ENCODE results near the gene RIPOR2. TPM values are rescaled to one million over a fixed set of nuclear protein-coding genes. Genes with fewer than 3 reads are reported as not detected.

Gene RIPOR2
- total and polyA plus RNA-seq, 2 donors (not counting 3 experiments of a cell fraction or from before 2014, with no cell fraction given), result 0.10 TPM; not detected in 1

DNA sequence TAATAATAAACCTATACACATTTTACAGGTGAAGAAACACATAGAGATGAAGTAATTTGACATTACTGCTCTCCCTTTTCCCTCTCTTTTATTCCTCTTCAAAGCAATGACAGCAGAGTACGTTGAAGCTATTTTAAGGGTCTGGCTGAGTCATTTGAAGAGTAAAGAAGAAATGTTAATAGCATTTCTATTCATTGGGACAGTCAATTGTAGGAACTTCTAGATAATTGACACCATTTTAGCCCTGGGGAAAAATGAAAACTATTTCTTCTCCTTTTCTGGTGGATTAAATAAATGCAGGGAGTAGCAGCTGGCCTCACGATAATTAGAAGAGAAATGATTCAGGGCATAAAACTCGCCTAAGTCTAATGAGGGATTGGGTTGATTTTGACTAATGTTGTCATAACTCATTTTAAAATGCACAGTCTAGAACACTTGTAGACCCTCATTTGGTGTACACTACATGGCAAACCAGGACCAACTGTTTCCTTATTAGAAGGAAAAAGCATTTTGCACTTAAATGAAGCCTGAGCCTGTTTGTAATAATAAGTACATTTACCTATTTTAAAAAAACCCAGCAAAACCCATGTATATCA is 48.1 kb downstream of the RIPOR2 start:
- ChIA-PET POLR2A (no interaction called here), CTCF (interaction anchor here (1.1 to 3.3 kb wide), 4 partner anchors 12 to 46 kb away, joined by 3 to 16 read pairs (median 4); no protein-coding TSS in a partner anchor)
- no peaks in the 10 kb centered on the region for H3K9me1 ChIP-seq (replicated peaks; ENCODE audit: control insufficient read depth, extremely low read depth, insufficient read depth, low read length)
- no peak overlapping the region for H3K4me2 ChIP-seq (ENCODE audit: insufficient read depth, low read length)
- H3K4me1 ChIP-seq (ENCODE audit: control insufficient read depth, extremely low read depth, insufficient read depth, low read length), result no peaks in the 10 kb centered on the region
- FAIRE-seq, result no peak
- no peaks in the 10 kb centered on the region for H3K79me2 ChIP-seq (ENCODE audit: control insufficient read depth, insufficient read depth, low read length)
- H3K9ac ChIP-seq (replicated peaks; ENCODE audit: extremely low read depth, insufficient read depth, low read length), result no peak overlapping the region
- no peak overlapping the region for H3K4me3 ChIP-seq (replicated peaks in 1 of 3; ENCODE audit: insufficient read depth in 1 of 3, low read depth in 1 of 3, low read length in 3 of 3)
- no peak for TF ChIP-seq POLR2AphosphoS5 (IDR thresholded peaks at IDR 0.05; ENCODE audit: insufficient read depth, low read depth, low read length)
- TF ChIP-seq, protein P1, sequence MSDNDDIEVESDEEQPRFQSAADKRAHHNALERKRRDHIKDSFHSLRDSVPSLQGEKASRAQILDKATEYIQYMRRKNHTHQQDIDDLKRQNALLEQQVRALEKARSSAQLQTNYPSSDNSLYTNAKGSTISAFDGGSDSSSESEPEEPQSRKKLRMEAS (IDR thresholded peaks at IDR 0.05; ENCODE audit: insufficient read depth, insufficient read length), result no peak
- TF ChIP-seq GATA2 (IDR thresholded peaks at IDR 0.05; ENCODE audit: insufficient read depth, insufficient read length, low read depth, low read length), result no peak
- no peak for TF ChIP-seq EZH2 (IDR thresholded peaks at IDR 0.05; ENCODE audit: borderline replicate concordance, low read depth, low read length, severe bottlenecking)
- TF ChIP-seq FOS (IDR thresholded peaks at IDR 0.05; ENCODE audit: borderline replicate concordance, insufficient read depth, low read length), result no peak
- no peak for TF ChIP-seq MYC (IDR thresholded peaks at IDR 0.05; ENCODE audit: low read depth, low read length)
- TF ChIP-seq, protein P2, sequence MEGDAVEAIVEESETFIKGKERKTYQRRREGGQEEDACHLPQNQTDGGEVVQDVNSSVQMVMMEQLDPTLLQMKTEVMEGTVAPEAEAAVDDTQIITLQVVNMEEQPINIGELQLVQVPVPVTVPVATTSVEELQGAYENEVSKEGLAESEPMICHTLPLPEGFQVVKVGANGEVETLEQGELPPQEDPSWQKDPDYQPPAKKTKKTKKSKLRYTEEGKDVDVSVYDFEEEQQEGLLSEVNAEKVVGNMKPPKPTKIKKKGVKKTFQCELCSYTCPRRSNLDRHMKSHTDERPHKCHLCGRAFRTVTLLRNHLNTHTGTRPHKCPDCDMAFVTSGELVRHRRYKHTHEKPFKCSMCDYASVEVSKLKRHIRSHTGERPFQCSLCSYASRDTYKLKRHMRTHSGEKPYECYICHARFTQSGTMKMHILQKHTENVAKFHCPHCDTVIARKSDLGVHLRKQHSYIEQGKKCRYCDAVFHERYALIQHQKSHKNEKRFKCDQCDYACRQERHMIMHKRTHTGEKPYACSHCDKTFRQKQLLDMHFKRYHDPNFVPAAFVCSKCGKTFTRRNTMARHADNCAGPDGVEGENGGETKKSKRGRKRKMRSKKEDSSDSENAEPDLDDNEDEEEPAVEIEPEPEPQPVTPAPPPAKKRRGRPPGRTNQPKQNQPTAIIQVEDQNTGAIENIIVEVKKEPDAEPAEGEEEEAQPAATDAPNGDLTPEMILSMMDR (IDR thresholded peaks at IDR 0.05; ENCODE audit: extremely low read depth in 1 of 2, insufficient read depth in 1 of 2, low read depth in 1 of 2, low read length in 2 of 2), result no peak
- no peak for TF ChIP-seq JUN (IDR thresholded peaks at IDR 0.05; ENCODE audit: borderline replicate concordance, insufficient read depth, insufficient read length, low read depth)
- TF ChIP-seq POLR2A (IDR thresholded peaks at IDR 0.05; ENCODE audit: low read depth, low read length), result no peak
- no peak for DNase-seq (ENCODE audit: low read depth, low spot score)
- no peak overlapping the region for H2AFZ ChIP-seq (ENCODE audit: low read depth, low read length)
- dilution Hi-C loops (cut with MboI; ENCODE audit: extremely low pct_ligation_motif_present, low sequenced_read_pairs), result no loop called here
- H4K20me1 ChIP-seq (replicated peaks; ENCODE audit: control insufficient read depth, extremely low read depth, insufficient read depth, low read length), result no peaks in the 10 kb centered on the region
- intact Hi-C loops (cut with micrococcal nuclease), result no loop called here
- H3K9me3 ChIP-seq (replicated peaks; ENCODE audit: control insufficient read depth, insufficient read depth, low read length), result no peaks in the 10 kb centered on the region
- no peaks in the 10 kb centered on the region for H3K36me3 ChIP-seq (ENCODE audit: control insufficient read depth in 2 of 2, extremely low read depth in 1 of 2, insufficient read depth in 2 of 2, low read length in 2 of 2)
- H3K27me3 ChIP-seq (ENCODE audit: control insufficient read depth in 2 of 2, insufficient read depth in 2 of 2, low read length in 2 of 2), result no peaks in the 10 kb centered on the region
- no TSS peak for BruUV-seq (replicated peaks)
- no peak overlapping the region for H3K27ac ChIP-seq (ENCODE audit: insufficient read depth, low read depth, low read length)

All from endothelial cell of umbilical vein (primary cell).